ENCODE results near the gene C2CD5. TPM values are rescaled to one million over a fixed set of nuclear protein-coding genes. Genes with fewer than 3 reads are reported as not detected.

Gene C2CD5
- total and polyA plus RNA-seq, 2 donors from 2014 or later: 19.4 to 48.4 TPM

- H3K4me3 ChIP-seq (ENCODE audit: low read length in 3 of 3): no peak overlapping the region
- H3K4me1 ChIP-seq (ENCODE audit: control insufficient read depth in 2 of 3, insufficient read depth in 2 of 3, low read depth in 1 of 3, low read length in 3 of 3): no peaks in the 10 kb centered on the region
- H3K36me3 ChIP-seq (ENCODE audit: control insufficient read depth in 2 of 3, insufficient read depth in 3 of 3, low read length in 3 of 3): no peaks in the 10 kb centered on the region
- no peak for TF ChIP-seq CTCF (IDR thresholded peaks at IDR 0.05; ENCODE audit: borderline replicate concordance, extremely low read depth, insufficient read depth)
- DNase-seq (peak in 2 of 5 donors; percentile 27 to 50), FAIRE-seq (no peak)
- H3K9me3 ChIP-seq (ENCODE audit: control insufficient read depth in 2 of 3, insufficient read depth in 1 of 3, low read length in 3 of 3): no peaks in the 10 kb centered on the region
- H3K9ac ChIP-seq (ENCODE audit: low read length in 3 of 3): no peak overlapping the region
- H3K27ac ChIP-seq (ENCODE audit: low read depth in 2 of 2, low read length in 2 of 2): no peak overlapping the region
- intact Hi-C loops (cut with DNase I): no loop called here
- H3K27me3 ChIP-seq (ENCODE audit: control insufficient read depth, insufficient read depth, low read length): no peaks in the 10 kb centered on the region
These were observed 107.1 kb downstream of the C2CD5 start for GRCh38 chr12:22437031-22437806.

- TF ChIP-seq CTCF (IDR thresholded peaks at IDR 0.05; ENCODE audit: borderline replicate concordance, extremely low read depth, insufficient read depth): no peak
- no peak overlapping the region for H3K9ac ChIP-seq (ENCODE audit: low read length in 3 of 3)
- H3K27me3 ChIP-seq (ENCODE audit: control insufficient read depth, insufficient read depth, low read length): no peaks in the 10 kb centered on the region
- no peak overlapping the region for H3K4me3 ChIP-seq (ENCODE audit: low read length in 3 of 3)
- FAIRE-seq (no peak), DNase-seq (no peak)
- intact Hi-C loops (cut with DNase I): no loop called here
- H3K36me3 ChIP-seq (ENCODE audit: control insufficient read depth in 2 of 3, insufficient read depth in 3 of 3, low read length in 3 of 3): no peaks in the 10 kb centered on the region
- no peak overlapping the region for H3K27ac ChIP-seq (ENCODE audit: low read depth in 2 of 2, low read length in 2 of 2)
- no peaks in the 10 kb centered on the region for H3K9me3 ChIP-seq (ENCODE audit: control insufficient read depth in 2 of 3, insufficient read depth in 1 of 3, low read length in 3 of 3)
- no peaks in the 10 kb centered on the region for H3K4me1 ChIP-seq (ENCODE audit: control insufficient read depth in 2 of 3, insufficient read depth in 2 of 3, low read depth in 1 of 3, low read length in 3 of 3)
These were observed 108.8 kb downstream of the C2CD5 start for GRCh38 chr12:22435583-22435982.

- H3K4me1 ChIP-seq (ENCODE audit: control insufficient read depth in 2 of 3, insufficient read depth in 2 of 3, low read depth in 1 of 3, low read length in 3 of 3): no peaks in the 10 kb centered on the region
- no peaks in the 10 kb centered on the region for H3K36me3 ChIP-seq (ENCODE audit: control insufficient read depth in 2 of 3, insufficient read depth in 3 of 3, low read length in 3 of 3)
- DNase-seq (no peak), FAIRE-seq (no peak)
- no peaks in the 10 kb centered on the region for H3K27me3 ChIP-seq (ENCODE audit: control insufficient read depth, insufficient read depth, low read length)
- no peak overlapping the region for H3K4me3 ChIP-seq (ENCODE audit: low read length in 3 of 3)
- H3K9me3 ChIP-seq (ENCODE audit: control insufficient read depth in 2 of 3, insufficient read depth in 1 of 3, low read length in 3 of 3): no peaks in the 10 kb centered on the region
- TF ChIP-seq CTCF (IDR thresholded peaks at IDR 0.05; ENCODE audit: borderline replicate concordance, extremely low read depth, insufficient read depth): no peak
- no peak overlapping the region for H3K9ac ChIP-seq (ENCODE audit: low read length in 3 of 3)
- H3K27ac ChIP-seq (ENCODE audit: low read depth in 2 of 2, low read length in 2 of 2): no peak overlapping the region
- intact Hi-C loops (cut with DNase I): no loop called here
These were observed 112.6 kb downstream of the C2CD5 start for GRCh38 chr12:22431693-22432251.

Measured in kidney (tissue), 14 donors.